Activated CD8-positive, alpha-beta memory T cell treated with anti-CD3 and anti-CD28 coated beads for 1 hour (primary cell): ENCODE results near the gene EFCAB6.
"Not testable (repeated sequence)": the region's sequence is repeated elsewhere in the genome, so short reads cannot be mapped to it uniquely, and the experiment has no call there.

Source experiments
- DNase-seq, 2 donors: peaks; one replicate each; pipeline ENCODE4 v3.0.0-alpha.2; 2020; ENCODE audit warnings: low read depth in 1 of 2; ENCODE audit errors: extremely low read depth in 1 of 2

Gene EFCAB6

DNA sequence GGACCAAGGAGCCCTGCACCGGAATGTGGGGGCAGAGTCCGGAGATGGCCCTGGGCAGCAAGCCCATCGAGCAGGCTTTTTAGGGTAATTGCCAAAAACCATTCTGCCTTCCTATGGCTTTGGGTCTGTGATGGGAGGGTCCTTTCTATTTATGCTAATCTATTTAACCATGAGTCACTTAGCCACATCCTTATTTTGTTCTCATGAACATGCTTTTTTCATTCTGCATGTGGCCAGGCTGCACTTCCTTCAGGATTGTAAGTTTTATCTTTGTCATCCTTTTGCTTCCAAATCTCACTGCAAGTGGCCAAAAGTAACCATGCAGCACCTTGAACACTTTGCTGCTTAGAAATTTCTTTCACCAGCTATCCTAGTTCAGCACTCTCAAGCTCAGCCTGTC is 88.3 kb downstream of the EFCAB6 start:
- no peak for DNase-seq

DNA sequence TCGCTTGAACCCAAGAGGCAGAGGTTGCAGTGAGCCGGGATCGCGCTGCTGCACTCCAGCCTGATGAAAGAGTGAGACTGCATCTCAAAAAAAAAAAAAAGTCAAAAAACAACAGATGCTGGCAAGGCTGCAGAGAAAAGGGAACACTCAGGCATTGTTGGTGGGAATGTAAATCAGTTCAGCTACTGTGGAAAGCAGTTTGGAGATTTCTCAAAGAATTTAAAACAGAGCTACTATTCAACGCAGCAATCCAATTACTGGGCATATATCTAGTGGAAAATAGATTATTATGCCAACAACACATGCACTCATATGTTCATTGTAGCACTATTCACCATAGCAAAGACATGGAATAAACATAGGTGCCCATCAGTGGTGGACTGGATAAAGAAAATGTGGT is 89.7 kb downstream of the EFCAB6 start:
- no peak for DNase-seq

DNA sequence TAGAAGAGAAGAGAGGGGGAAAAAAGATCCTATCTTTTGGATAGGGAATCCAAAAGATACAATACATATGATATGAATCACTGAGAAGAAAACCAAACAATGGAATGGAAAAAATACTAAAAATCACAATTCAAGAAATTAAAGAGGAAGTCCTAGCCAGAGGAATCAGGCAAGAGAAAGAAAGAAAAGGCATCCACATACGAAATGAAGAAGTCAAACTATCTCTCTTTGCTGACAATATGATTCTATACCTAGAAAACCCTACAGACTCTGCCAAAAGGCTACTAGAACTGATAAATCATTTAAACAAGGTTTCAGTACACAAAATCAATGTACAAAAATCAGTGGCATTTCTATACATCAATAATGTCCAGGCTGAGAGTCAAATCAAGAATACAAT is 91.4 kb downstream of the EFCAB6 start:
- no peak for DNase-seq

DNA sequence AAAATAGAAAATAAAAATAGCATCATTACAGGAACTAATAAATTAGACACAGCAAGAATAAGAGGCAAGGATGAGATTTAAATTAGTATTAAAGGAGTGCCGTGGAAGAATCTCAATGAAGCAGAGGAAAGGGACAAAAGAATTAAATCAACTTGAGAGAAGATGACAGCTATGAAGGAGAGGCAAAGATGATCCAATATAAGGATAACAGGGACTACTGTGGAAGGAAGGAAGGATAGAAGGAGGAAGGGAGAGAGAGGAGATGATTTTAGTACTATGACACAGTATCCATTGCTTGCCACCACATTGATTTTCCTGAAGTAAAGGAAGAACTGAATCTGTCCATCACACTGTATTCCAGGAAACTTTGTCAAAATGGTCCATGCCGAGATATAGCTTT is 98.0 kb downstream of the EFCAB6 start:
- DNase-seq: no peak

DNA sequence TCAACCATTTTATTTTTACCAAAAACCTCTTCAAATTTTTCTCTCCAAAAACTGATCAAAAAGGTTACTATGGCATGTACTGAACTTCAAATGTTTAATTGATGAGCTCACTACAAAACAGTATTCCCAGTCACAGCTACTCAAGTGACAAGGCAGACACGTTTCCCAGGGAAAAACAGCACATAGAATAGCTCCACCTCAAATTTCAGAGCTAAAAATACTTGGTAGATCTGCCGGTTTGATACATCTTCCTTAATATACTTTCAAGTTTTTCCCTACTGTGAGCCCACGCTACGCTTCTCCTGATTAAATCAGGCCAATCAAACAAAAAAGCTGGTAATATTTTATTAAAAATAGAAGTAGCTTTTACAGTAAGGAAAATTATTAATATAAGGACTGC is 100.4 kb downstream of the EFCAB6 start:
- DNase-seq: no peak

DNA sequence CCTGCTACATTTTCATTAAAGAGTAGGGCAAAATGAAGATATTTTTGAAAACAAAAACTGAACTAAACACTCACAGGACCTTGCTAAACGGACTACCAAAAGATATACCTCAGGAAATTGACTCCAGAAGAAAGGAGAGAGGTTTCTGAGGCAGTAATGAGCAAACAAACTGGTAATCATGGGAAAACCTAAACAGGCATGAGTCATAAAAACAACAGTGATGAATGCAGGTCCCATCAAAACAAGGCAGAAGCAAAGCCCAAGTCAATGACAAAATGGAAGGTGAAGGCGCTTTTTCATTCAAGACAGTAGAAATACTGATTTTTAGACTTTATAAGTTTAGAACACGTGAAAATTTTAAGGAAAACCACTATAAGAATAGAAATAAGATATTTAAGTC is 104.5 kb downstream of the EFCAB6 start:
- no peak for DNase-seq

DNA sequence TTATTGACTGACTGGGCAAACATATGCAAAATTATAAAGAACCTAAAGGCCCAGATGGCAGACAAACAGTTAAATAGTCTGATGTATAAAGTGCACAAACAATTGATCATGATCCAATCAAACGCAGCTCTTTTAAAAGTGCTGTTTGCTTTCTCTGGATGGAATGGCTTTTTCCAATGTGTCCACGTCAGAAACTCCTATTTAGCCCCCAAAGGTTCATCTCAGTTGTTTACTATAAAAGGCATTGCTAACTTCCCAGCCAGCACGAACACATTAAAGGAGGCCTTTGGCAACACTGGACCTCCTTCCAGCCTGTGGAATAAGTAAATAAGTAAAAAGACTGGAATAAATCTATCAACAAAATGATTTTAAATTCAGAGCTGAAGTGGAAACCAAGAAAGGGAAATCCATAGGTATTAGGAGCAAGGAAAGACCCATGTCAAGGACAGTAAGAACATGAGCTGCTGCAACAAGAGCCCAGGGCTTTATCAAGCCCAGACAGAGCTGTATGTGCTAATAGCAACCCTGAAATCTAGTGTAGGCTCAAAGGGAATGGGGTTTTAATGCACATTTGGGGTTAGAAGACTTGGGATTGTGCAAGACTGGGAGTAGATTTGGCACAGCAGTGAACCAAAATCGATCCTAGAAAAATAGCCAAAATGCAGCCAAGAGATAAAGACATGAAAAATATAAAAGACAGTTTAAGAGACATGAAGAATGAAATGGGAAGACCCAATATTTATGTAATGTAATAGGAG is 105.4 kb downstream of the EFCAB6 start:
- DNase-seq: no peak

DNA sequence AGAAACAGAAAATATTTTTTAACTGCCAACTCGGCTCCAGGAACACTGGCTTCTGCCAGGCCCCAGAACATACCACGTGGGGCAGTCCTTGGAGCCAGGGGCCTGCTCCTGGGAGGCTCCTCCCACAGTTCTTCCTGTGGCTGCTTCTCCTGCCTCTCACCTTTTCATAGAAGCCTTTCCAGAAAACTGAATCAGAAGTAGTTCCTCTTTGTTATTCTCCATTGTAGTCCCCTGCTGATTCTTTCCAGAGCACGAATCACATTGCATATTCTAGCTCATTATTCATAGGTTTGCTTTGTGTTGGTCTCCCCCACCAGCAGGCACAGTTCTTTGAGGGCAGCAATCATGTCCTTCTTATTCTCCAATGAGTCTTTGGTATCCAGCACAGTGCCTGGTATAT is 106.0 kb downstream of the EFCAB6 start:
- DNase-seq: no peak

DNA sequence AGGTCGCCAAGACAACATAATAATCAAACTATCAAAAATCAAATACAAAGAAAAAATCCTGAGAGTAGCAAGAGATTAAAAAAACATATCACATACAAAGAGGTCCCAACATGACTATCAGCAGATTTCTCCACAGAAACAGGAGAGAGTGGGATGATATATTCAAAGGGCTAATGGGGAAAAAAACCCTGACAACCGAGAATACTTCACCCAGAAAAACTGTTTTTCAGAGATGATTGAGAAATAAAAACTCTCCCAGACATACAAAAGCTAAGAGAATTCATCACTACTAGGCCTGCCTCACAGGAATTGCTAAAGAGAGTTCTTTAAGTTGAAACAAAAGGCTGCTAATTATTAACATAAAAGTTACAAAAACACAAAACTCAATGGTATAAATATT is 108.1 kb downstream of the EFCAB6 start:
- no peak for DNase-seq

DNA sequence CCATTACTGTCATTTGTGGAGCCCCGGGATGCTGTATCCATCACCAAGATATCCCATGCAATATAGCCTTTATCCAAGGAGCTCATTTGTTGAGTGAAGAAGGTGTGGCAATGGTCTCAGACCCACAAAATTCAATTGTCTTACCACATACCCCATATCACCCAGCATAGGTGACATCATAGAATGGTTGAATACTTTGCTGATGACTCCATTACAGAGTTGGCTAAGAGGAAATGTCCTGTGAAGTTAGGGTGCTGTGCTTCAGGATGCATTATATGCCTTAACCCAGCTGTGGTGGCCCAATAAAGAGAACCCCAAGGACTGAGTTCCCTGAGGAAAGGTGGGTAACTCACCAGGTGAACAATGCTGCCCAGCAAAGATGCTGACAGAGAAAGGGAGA is 113.7 kb downstream of the EFCAB6 start:
- DNase-seq: no peak

DNA sequence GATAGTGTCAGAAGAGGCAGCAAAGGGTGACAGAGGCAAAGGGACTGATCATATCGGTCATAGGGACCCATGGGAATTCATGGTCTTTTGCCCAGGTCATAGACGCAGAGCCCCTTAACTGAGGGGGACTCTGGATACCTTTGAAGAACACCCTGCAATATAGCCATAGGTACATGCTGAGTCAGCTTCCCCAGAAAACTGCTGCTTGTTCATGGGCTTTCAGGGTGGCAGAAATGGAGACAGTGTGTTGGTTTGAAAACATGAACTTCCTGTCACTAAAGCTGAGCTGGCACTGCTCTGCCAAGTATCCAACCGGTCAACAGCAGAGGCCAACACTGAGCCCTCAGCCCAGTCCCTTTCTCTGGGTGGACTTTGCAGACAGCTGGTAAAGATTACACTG is 114.2 kb downstream of the EFCAB6 start:
- no peak for DNase-seq

DNA sequence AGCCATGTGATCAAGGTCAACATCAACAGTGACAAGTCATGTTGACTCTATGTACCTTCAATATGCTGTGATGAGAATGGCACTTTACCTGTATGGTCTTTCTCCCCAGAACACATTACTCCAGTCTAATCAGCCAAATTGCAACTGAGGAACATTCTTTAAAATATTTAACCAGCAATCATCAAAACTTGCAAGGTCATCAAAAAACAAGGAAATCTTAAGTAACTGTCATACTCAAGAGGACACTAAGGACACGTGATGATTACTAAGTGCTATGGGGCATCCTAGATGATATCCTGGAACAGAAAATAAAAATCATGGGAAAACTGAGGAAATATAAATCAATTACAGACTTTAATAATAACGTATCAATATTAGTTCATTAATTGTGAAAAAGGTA is 118.9 kb downstream of the EFCAB6 start:
- no peak for DNase-seq

DNA sequence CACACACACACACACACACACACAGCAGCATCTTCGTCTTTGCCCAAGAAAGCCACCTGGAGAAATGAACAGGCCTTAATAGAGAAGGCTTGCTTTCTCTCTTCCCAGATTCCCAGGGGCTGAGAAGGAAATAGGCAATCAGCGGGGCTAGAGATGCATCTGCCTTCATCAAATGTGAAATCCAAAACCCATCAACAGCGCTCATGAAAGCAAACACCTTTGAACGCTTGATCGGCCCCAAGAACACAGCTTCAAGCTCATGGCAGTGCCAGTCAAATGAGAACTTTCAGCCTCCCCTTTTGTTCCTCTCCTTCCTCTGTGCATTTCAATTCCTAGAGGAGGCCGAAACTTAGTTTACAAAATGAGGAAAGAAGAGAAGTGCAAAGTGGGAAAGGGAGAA is 122.7 kb downstream of the EFCAB6 start:
- no peak for DNase-seq

DNA sequence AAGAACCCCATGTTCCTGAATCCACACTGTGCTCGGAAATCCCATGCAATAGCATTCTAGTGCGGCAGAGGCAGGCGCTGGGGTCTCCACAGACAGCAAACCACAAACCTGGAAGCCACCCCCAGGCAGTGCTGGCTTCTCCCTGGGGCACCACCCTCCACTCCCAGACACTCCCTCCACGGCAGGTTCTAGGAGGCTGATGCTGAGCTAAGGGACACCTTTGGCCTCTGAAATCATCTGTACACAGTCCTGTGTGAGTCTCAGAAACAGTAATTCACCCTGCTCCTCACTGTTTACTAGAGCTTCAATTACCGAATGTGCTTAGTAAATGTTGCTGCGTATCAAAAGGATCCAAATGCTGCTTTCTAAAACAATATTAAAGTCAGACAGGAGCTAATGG is 129.3 kb downstream of the EFCAB6 start:
- DNase-seq: no peak

DNA sequence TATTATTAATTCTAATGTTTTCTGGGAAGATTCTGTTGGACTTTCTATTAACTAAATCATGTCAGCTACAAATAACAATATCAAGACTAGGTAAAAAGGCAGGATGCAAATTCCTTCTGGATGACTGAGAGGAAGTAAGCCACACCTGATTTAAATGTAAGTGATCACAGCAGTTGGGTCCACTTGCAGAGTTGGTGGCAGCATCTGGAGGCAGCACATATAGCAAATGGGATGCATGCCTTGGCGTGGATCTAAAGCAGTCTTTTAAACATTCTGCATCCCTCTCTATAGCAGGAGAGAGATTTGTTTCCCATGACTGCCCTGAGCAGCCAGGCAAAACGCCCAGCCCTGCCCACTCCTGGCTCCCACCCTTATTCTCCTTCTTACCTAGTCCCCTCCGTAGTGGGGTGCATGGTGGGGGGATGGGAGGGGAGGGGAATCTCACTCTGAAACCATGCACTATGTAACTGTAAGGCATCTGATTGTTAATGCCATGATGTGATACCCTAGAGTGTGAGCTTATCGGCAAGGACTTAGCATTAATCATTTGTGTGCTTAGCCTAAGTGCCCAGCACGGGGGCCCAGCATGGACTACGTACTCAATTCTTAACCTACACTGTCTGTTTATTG is 130.3 kb downstream of the EFCAB6 start:
- no peak for DNase-seq

DNA sequence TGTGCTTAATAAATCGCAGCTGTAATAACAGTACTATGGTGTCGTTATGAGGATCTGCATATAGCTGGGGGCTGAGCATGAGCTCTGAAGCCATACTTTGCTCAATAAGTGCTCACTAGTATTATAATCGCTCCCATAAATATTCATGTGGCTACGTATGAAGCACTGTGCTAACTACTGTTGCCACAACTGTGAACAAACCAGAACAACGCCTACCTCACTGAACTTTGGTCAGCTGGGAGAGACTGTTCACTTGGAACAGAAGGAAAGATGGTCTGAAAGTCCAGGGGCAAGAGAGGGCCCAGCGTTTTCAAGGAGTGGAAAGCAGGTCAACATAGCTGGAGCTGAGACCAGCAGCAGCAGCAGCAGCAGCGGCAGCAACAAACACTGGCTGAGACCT is 141.6 kb downstream of the EFCAB6 start:
- DNase-seq: no peak

DNA sequence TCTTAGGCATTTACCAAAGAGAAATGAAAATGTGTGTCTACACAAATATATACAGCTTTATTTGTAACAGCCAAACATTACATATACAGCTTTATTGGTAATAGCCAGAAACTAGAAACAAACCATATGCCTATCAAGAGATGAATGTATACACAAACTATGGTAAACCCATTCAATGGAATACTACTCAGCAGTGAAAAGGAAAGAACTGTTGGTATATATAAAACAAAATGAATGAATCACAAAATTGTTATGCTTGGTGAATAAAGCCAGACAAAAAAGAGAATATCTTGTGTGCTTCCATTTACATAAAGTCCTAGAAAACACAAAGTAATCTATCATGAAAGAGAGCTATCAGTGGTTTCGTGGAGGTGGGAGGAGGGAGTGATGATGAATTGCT is 142.9 kb downstream of the EFCAB6 start:
- DNase-seq: no peak

DNA sequence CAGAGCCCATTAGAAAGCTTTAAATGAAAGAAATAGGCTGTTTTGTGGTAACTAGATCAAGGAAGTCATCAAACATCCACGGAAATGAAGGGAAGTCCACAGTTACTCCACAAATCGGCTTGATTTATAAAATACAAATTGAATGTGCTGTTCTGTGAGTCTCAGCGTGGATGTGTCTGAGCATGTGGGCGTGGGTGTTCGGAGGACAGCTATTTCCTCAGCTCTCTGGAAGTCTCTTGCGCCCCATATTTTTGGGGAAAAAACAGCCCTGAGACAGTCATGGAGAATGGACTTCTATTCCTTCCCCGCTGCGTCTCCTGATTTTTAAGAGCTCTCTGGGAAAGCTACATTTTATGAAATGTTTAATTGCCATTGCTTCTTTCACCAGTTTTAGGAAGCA is 144.4 kb downstream of the EFCAB6 start:
- DNase-seq: no peak

DNA sequence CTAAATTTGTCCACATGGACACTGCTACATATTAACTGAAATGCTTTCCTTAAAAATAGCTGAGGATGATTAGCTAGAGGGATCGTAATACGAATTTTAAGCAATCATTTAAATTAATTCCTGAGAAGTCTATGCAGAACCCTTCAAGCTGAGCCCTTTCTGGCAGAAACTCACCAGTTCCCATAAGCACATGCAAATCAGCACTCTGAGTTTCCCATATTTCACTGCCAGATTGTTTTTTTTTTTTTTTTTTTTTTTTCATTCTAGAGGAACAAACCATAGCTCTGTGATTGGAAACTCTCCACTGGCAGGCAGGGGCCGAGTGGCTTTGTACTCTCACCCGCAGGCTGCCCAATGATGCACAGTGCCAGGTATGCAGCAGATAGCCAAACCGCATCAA is 145.6 kb downstream of the EFCAB6 start:
- DNase-seq: no peak

DNA sequence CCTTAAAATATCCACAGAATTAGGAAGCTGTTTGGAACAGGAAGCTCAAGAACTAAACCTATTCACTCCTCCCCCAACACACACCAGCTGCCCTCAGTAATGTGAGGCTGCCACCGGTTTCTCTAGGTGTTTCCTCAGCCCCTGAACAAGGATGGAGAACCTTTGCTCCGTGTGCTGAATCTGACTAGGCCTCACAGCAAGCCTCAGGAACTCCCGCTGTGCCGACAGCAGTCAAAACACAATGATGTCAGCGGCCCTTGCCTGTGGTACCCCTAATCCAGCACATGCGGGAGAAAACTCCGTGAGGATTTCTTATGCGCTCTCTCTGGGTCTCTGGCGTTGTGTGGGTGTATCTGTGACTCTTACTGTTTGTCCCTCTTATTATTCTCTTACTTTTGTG is 153.3 kb downstream of the EFCAB6 start:
- no peak for DNase-seq

DNA sequence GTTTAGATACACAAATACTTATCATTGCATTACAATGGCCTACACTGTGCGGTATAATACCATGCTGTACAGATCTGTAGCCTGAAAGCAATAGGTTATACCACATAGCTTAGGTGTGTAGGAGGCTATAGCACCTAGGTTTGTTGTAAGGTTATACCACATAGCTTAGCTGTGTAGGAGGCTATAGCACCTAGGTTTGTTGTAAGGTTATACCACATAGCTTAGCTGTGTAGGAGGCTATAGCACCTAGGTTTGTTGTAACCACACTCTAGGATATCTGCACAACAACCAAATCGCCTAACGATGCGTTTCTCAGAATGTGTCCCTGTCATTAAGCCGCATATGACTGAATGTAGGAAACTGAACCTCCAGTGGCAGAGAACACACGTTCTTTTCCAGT is 155.5 kb downstream of the EFCAB6 start:
- DNase-seq: not testable (repeated sequence)

DNA sequence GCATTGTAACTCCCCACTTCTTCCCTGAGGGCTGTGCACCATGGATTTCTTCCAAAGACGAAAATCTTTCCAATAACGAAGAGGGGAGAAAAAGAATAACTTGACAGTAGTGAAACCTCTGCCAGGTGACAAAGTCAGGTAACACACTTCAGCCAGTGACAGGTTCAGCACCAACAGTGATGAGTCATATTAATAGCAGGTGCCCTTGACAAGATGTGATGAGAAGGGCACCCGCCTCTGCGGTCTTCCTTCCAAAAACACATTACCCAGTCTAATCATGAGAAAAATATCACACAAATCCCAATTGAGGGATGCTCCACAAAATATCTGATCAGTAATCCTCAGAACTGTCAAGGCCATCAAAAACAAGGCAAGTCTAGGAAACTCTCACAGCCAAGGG is 157.8 kb downstream of the EFCAB6 start:
- no peak for DNase-seq

DNA sequence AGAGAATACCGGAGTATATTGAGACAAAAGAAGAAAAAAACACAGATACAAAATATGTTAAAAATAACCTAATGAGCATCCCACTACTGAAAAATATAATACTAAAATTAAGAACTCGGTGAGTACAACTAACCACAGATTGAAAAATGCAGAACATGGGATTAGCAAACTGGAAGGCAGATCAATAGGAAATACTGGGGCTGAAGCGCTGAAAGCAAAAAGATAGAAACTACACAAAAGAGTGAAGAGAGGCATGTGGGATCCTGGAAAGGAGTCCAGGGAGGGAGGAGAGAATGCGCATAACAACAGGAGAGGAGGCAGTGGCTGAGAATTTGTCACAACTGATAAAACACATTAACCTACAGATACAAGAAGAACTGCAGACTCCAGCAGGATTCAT is 159.3 kb downstream of the EFCAB6 start:
- no peak for DNase-seq
